HEK293 (cell line): Measurements from ENCODE around the gene ITGA4.

ENCODE experiments used
- CTCF ChIA-PET: fragments of 350-600 bp; formaldehyde crosslinking; extraction: SDS; loops from one replicate; lab custom pipeline; 2021; ENCODE audit warnings: antibody characterized with exemption; lab: Yijun Ruan, JAX
- POLR2A ChIA-PET: fragments of 300-600 bp; formaldehyde crosslinking; extraction: SDS; loops from one replicate; lab custom pipeline; 2020; ENCODE audit warnings: antibody characterized with exemption, inconsistent platforms; lab: Yijun Ruan, JAX
- H3K27ac ChIP-seq: fragments of 200-500 bp; sonication (Bioruptor generic); 2 replicates; pipeline ENCODE4 v1.5.1; 2014; ENCODE audit warnings: low read depth, low read length, control low read depth, inconsistent platforms; ENCODE audit errors: extremely low read depth
- H3K36me3 ChIP-seq, 2 experiments: fragments of 200-500 bp in 1 of 2; sonication (Bioruptor generic) in 1 of 2; 1 replicate in 1 of 2; 2 replicates in 1 of 2; pipeline ENCODE4 v1.5.1; 2014 to 2017; ENCODE audit warnings: inconsistent platforms in 2 of 2, low read length in 2 of 2; ENCODE audit not compliant: control insufficient read depth in 2 of 2, insufficient read depth in 1 of 2
- H3K4me1 ChIP-seq: fragments of 200-500 bp; sonication (Bioruptor generic); 2 replicates; pipeline ENCODE4 v1.5.1; 2014; ENCODE audit warnings: mild to moderate bottlenecking, low read length, inconsistent platforms; ENCODE audit not compliant: control insufficient read depth, insufficient read depth
- H3K4me3 ChIP-seq: 2 replicates; pipeline ENCODE4 v1.5.1; 2011; ENCODE audit warnings: low read depth, mild to moderate bottlenecking, control low read depth, low read length, moderate library complexity
- H3K9me3 ChIP-seq: fragments of 200-500 bp; sonication (Bioruptor generic); 2 replicates; pipeline ENCODE4 v1.5.1; 2014; ENCODE audit warnings: low read depth, low read length, inconsistent platforms; ENCODE audit not compliant: control insufficient read depth, insufficient read depth
- AEBP2 ChIP-seq: fragments of 450-650 bp; formaldehyde crosslinking; IDR thresholded peaks from 2 replicates; pipeline ENCODE4 v1.5.1; 2016; ENCODE audit warnings: missing biosample characterization, missing genetic modification characterization, borderline replicate concordance
- EGR2 ChIP-seq: fragments of 450-650 bp; formaldehyde crosslinking; IDR thresholded peaks from 2 replicates; pipeline ENCODE4 v1.5.1; 2016; ENCODE audit warnings: low read depth, missing biosample characterization, missing genetic modification characterization
- ELK4 ChIP-seq: IDR thresholded peaks from 2 replicates; pipeline ENCODE4 v1.6.1; 2011; ENCODE audit warnings: mild to moderate bottlenecking, low read depth, low read length, borderline replicate concordance
- PRDM10 ChIP-seq: fragments of 450-650 bp; formaldehyde crosslinking; IDR thresholded peaks from 2 replicates; pipeline ENCODE4 v1.5.1; 2016; ENCODE audit warnings: missing biosample characterization, missing genetic modification characterization
- TCF7L2 ChIP-seq: IDR thresholded peaks from 2 replicates; pipeline ENCODE4 v1.6.1; 2011; ENCODE audit warnings: low read depth, mild to moderate bottlenecking, inconsistent platforms, low read length, moderate library complexity, borderline replicate concordance
- ZNF138 ChIP-seq: fragments of 450-650 bp; formaldehyde crosslinking; IDR thresholded peaks from 2 replicates; pipeline ENCODE4 v1.5.1; 2016; ENCODE audit warnings: missing biosample characterization, missing genetic modification characterization, borderline replicate concordance
- ZNF140 ChIP-seq: fragments of 450-650 bp; formaldehyde crosslinking; IDR thresholded peaks from 2 replicates; pipeline ENCODE4 v1.5.1; 2016; ENCODE audit warnings: missing biosample characterization, missing genetic modification characterization
- ZNF169 ChIP-seq: fragments of 450-650 bp; formaldehyde crosslinking; IDR thresholded peaks from 2 replicates; pipeline ENCODE4 v1.5.1; 2016; ENCODE audit warnings: missing biosample characterization, missing genetic modification characterization
- ZNF221 ChIP-seq: fragments of 450-650 bp; formaldehyde crosslinking; IDR thresholded peaks from 2 replicates; pipeline ENCODE4 v1.5.1; 2017; ENCODE audit warnings: missing biosample characterization, missing genetic modification characterization, borderline replicate concordance
- ZNF350 ChIP-seq: fragments of 450-650 bp; formaldehyde crosslinking; IDR thresholded peaks from 2 replicates; pipeline ENCODE4 v1.5.0; 2017; ENCODE audit warnings: missing biosample characterization, mild to moderate bottlenecking, missing genetic modification characterization
- ZNF394 ChIP-seq: fragments of 450-650 bp; formaldehyde crosslinking; IDR thresholded peaks from 2 replicates; pipeline ENCODE4 v1.5.1; 2016; ENCODE audit warnings: missing biosample characterization, missing genetic modification characterization, mild to moderate bottlenecking, moderate library complexity, borderline replicate concordance
- ZNF513 ChIP-seq: fragments of 450-650 bp; IDR thresholded peaks from 2 replicates; pipeline ENCODE4 v1.5.1; 2018; ENCODE audit warnings: missing biosample characterization, missing genetic modification characterization
- ZNF521 ChIP-seq: fragments of 450-650 bp; formaldehyde crosslinking; IDR thresholded peaks from 2 replicates; pipeline ENCODE4 v1.5.1; 2017; ENCODE audit warnings: missing biosample characterization, mild to moderate bottlenecking, missing genetic modification characterization
- ZNF548 ChIP-seq: fragments of 450-650 bp; formaldehyde crosslinking; IDR thresholded peaks from 2 replicates; pipeline ENCODE4 v1.5.1; 2016; ENCODE audit warnings: missing biosample characterization, missing genetic modification characterization
- ZNF585B ChIP-seq: fragments of 450-650 bp; formaldehyde crosslinking; IDR thresholded peaks from 2 replicates; pipeline ENCODE4 v1.5.1; 2016; ENCODE audit warnings: missing biosample characterization, missing genetic modification characterization
- ZNF704 ChIP-seq: fragments of 450-650 bp; formaldehyde crosslinking; IDR thresholded peaks from 2 replicates; pipeline ENCODE4 v1.5.1; 2016; ENCODE audit warnings: missing biosample characterization, missing genetic modification characterization
- ZSCAN23 ChIP-seq: fragments of 450-650 bp; formaldehyde crosslinking; IDR thresholded peaks from 2 replicates; pipeline ENCODE4 v1.5.1; 2016; ENCODE audit warnings: missing biosample characterization, missing genetic modification characterization
- ZSCAN5A ChIP-seq: fragments of 450-650 bp; formaldehyde crosslinking; IDR thresholded peaks from 2 replicates; pipeline ENCODE4 v1.5.1; 2016; ENCODE audit warnings: missing biosample characterization, missing genetic modification characterization
- TF ChIP-seq, protein P1 (sequence below): fragments of 450-650 bp; formaldehyde crosslinking; IDR thresholded peaks from 2 replicates; pipeline ENCODE4 v1.5.1; 2016; ENCODE audit warnings: missing biosample characterization, missing genetic modification characterization
- TF ChIP-seq, protein P2 (sequence below): fragments of 450-650 bp; formaldehyde crosslinking; IDR thresholded peaks from 2 replicates; pipeline ENCODE4 v1.5.1; 2016; ENCODE audit warnings: missing biosample characterization, missing genetic modification characterization, low read depth
- TF ChIP-seq, protein P3 (sequence below): fragments of 450-650 bp; formaldehyde crosslinking; IDR thresholded peaks from 2 replicates; pipeline ENCODE4 v1.5.1; 2017; ENCODE audit warnings: missing biosample characterization, missing genetic modification characterization

The ITGA4 gene

DNA sequence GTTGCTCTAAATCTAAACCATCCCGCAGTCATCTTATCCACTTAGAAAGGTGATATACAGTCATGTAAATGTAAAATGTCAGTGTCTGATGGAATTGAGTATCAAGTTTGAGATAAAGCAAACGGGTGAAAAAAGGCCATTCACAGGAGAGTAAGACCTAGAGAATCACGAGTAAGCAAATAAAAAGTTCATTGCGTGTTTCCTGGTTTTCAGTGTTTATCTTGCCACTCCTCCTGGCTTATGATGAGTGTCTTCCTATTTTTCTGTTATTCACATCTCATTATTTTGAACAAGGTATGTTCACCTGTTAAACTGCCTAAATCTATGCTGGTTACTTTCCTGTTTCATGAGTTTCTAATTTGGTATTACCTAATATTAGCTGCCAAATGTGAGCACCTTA lies 68.8 kb downstream of the ITGA4 start (continued):
- TF ChIP-seq, protein P1, sequence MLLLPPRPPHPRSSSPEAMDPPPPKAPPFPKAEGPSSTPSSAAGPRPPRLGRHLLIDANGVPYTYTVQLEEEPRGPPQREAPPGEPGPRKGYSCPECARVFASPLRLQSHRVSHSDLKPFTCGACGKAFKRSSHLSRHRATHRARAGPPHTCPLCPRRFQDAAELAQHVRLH (tag by site-specific recombination), result no peak
- TF ChIP-seq ZNF138 (tag by site-specific recombination) (no peak), ZNF221 (tag by site-specific recombination) (no peak), ZNF704 (no peak), TCF7L2 (no peak), ZNF513 (no peak), ZNF350 (tag by site-specific recombination) (no peak), ZSCAN23 (tag by site-specific recombination) (no peak), ZNF394 (tag by site-specific recombination) (no peak)
- TF ChIP-seq, protein P2, sequence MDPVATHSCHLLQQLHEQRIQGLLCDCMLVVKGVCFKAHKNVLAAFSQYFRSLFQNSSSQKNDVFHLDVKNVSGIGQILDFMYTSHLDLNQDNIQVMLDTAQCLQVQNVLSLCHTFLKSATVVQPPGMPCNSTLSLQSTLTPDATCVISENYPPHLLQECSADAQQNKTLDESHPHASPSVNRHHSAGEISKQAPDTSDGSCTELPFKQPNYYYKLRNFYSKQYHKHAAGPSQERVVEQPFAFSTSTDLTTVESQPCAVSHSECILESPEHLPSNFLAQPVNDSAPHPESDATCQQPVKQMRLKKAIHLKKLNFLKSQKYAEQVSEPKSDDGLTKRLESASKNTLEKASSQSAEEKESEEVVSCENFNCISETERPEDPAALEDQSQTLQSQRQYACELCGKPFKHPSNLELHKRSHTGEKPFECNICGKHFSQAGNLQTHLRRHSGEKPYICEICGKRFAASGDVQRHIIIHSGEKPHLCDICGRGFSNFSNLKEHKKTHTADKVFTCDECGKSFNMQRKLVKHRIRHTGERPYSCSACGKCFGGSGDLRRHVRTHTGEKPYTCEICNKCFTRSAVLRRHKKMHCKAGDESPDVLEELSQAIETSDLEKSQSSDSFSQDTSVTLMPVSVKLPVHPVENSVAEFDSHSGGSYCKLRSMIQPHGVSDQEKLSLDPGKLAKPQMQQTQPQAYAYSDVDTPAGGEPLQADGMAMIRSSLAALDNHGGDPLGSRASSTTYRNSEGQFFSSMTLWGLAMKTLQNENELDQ, result no peak

DNA sequence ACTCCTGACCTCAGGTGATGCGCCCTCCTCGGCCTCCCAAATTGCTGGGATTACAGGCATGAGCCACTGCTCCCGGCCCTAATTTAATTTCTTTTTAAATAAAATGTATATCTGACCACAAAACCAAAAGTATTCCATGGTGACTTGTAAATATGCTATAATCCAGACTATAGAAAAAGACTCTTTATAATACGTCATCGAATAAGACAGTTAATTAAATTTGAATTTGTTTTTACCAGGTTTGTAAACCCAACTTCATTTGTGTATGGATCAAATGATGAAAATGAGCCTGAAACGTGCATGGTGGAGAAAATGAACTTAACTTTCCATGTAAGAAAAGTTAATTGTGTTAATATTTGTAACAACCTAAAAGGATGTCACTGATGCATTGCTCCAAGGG lies 69.9 kb downstream of the ITGA4 start:
- H3K4me1 ChIP-seq, result no peaks in the 10 kb centered on the region
- ChIA-PET CTCF (no interaction called here), POLR2A (no interaction called here)
- no peak overlapping the region for H3K4me3 ChIP-seq
- no peaks in the 10 kb centered on the region for H3K9me3 ChIP-seq
- no peaks in the 10 kb centered on the region; a peak in 1 of 3 replicates for H3K36me3 ChIP-seq
- no peak overlapping the region for H3K27ac ChIP-seq
- TF ChIP-seq, protein P3, sequence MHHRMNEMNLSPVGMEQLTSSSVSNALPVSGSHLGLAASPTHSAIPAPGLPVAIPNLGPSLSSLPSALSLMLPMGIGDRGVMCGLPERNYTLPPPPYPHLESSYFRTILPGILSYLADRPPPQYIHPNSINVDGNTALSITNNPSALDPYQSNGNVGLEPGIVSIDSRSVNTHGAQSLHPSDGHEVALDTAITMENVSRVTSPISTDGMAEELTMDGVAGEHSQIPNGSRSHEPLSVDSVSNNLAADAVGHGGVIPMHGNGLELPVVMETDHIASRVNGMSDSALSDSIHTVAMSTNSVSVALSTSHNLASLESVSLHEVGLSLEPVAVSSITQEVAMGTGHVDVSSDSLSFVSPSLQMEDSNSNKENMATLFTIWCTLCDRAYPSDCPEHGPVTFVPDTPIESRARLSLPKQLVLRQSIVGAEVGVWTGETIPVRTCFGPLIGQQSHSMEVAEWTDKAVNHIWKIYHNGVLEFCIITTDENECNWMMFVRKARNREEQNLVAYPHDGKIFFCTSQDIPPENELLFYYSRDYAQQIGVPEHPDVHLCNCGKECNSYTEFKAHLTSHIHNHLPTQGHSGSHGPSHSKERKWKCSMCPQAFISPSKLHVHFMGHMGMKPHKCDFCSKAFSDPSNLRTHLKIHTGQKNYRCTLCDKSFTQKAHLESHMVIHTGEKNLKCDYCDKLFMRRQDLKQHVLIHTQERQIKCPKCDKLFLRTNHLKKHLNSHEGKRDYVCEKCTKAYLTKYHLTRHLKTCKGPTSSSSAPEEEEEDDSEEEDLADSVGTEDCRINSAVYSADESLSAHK (tag by site-specific recombination), result no peak
- no peak for TF ChIP-seq ZSCAN5A
- TF ChIP-seq ELK4, result no peak
- TF ChIP-seq EGR2 (tag by site-specific recombination), result no peak
- TF ChIP-seq ZNF140 (tag by site-specific recombination), result no peak
- no peak for TF ChIP-seq ZNF521
- no peak for TF ChIP-seq ZNF169 (tag by site-specific recombination)
- no peak for TF ChIP-seq PRDM10 (tag by site-specific recombination)
- no peak for TF ChIP-seq ZNF548 (tag by site-specific recombination)
- no peak for TF ChIP-seq ZNF585B (tag by site-specific recombination)
- no peak for TF ChIP-seq AEBP2 (tag by site-specific recombination)
